GM19438 (cell line): ENCODE results near the gene TAS2R16.
"Not testable (repeated sequence)": the region's sequence is repeated elsewhere in the genome, so short reads cannot be mapped to it uniquely, and the experiment has no call there.

Experiments used
- ATAC-seq: cut with Tn5 transposase; IDR thresholded peaks from one replicate; pipeline ENCODE4 v1.9.1; 2021; ENCODE audit warnings: low read depth; ENCODE audit not compliant: unreplicated experiment

The TAS2R16 gene

GRCh38 chr7:122974229-122974628, 21.3 kb downstream of the TAS2R16 start:
- ATAC-seq, result no peak

- ATAC-seq, result no peak
Measured at GRCh38 chr7:122972056-122972455, 23.4 kb downstream of the TAS2R16 start.

GRCh38 chr7:122970740-122971725, 24.5 kb downstream of the TAS2R16 start:
- no peak for ATAC-seq

- ATAC-seq, result no peak
Measured at GRCh38 chr7:122968389-122968788, 27.1 kb downstream of the TAS2R16 start.

GRCh38 chr7:122965306-122965705, 30.2 kb downstream of the TAS2R16 start:
- ATAC-seq, result no peak

GRCh38 chr7:122953678-122954077, 41.8 kb downstream of the TAS2R16 start:
- ATAC-seq, result not testable (repeated sequence)

GRCh38 chr7:122951006-122951405, 44.5 kb downstream of the TAS2R16 start:
- no peak for ATAC-seq

GRCh38 chr7:122949186-122949585, 46.3 kb downstream of the TAS2R16 start:
- no peak for ATAC-seq
